ENCODE data around the gene HADH. TPM values are rescaled to one million over a fixed set of nuclear protein-coding genes. Genes with fewer than 3 reads are reported as not detected.
A peak's percentile ranks its signal among the peaks of the same experiment; 100 is the strongest.

Gene HADH
- total and polyA plus RNA-seq, 2 experiments from 2014 or later = 4.5 to 30.8 TPM

DNA sequence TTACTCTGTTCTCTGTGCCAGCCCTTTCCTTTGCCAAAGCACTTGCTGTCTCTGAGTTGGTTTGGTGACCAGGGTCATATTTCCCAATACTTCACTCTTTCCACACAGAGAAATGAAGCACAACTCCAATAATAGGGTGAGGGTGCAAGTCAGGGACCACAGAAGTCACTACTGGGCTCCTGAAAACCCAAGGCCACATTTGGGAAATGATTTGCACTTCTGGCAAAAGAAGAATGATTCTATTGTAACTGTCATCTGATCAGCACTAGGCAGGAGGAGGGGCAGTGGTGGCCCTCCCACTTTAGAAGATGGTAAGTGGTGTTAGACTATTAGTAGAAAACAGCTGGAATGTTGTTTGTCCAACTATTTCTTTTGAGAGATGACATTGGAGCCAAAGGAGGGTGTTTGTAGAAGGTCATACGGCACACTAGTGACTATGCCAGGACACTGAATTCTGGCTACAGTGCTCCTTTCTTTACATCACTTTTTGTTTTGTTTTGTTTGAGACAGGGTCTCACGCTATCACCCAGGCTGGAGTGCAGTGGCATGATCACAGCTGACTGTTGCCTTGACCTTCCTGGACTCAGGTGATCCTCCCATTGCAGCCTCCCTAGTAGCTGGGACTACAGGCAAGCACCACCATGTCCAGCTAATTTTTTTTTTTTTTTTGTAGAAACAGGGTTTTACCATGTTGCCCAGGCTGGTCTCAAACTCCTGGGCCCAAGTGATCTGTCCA lies 10.8 kb upstream of the HADH start:
- no peaks in the 10 kb centered on the region for H3K36me3 ChIP-seq (ENCODE audit: low read depth)
- 37 to 39% methylated on average over 2 of the region's 2 CpGs for WGBS, 2 experiments (ENCODE audit: low coverage in 1 of 2, low lambda C conversion rate in 2 of 2, missing lambda C conversion rate in 2 of 2)
- in situ Hi-C loops (cut with MboI) = no loop called here

DNA sequence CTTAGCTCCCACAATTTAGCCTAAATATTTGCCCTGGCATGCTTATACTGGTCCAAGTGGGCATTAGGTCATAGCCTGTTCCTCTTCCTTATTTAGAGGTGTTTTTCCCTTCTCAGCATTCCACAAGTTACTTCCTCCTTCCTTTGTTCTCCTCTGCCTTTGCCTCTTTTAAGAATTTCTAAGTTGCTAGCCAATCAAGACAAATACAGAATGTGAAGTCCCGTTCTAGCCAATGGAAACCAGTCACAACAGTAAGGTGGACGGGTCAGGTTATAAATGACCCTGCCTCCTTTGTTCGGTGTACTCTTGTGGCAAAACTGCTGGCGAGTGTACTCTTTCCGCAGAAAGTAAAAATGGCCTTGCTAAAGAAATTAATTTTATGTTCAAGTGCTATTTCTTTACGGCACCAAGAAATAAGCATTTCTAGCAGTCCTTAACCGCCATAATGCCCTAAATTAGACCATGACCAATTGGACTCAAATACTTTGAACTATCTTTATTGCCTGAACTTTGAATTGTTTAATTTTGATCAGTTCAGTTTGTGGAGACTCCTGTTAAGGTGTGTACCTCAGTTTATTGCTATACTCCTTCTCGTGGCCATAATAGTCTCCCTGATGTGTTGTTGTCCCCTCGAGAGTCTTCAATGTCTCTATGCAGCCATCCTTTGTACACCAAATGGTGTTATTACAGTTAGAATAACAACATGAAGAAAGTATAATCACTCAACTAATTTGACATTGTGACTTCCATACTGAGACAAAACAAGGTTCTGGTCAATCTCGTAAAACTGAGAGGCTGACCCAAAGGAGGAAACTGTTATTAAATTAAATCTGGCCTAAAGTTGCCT lies 1.6 kb upstream of the HADH start:
- 0 out of 2 replicates have a peak overlapping the region, but pooled peaks have one; percentile 96 for H2AFZ ChIP-seq
- no peak overlapping the region for H3K4me3 ChIP-seq
- no peak overlapping the region for H3K4me2 ChIP-seq (ENCODE audit: unreplicated experiment)
- TF ChIP-seq EZH2 (IDR thresholded peaks at IDR 0.05; ENCODE audit: insufficient read depth, poor library complexity, severe bottlenecking) (no peak), EZH2phosphoT487 (IDR thresholded peaks at IDR 0.05; ENCODE audit: insufficient read depth, low read depth) (no peak)
- peaks cover 24% of the 10 kb centered on the region for H3K79me2 ChIP-seq (ENCODE audit: insufficient read depth)
- no peaks in the 10 kb centered on the region for H4K20me1 ChIP-seq (ENCODE audit: insufficient read depth)
- DNase-seq = no peak
- no peaks in the 10 kb centered on the region for H3K27me3 ChIP-seq (replicated peaks; ENCODE audit: insufficient read depth)
- peaks cover 11% of the 10 kb centered on the region; the same call in 1 of the 2 replicates for H3K4me1 ChIP-seq (ENCODE audit: insufficient read depth)
- in situ Hi-C loops (cut with MboI) = no loop called here
- H3K9me2 ChIP-seq (ENCODE audit: insufficient read depth) = no peaks in the 10 kb centered on the region
- WGBS, 2 experiments (ENCODE audit: low coverage in 1 of 2, low lambda C conversion rate in 2 of 2, missing lambda C conversion rate in 2 of 2) = 92 to 93% methylated on average over 10 of the region's 10 CpGs
- H3K27ac ChIP-seq = no peak overlapping the region
- H3K36me3 ChIP-seq (ENCODE audit: low read depth) = no peaks in the 10 kb centered on the region
- H3F3A ChIP-seq (ENCODE audit: insufficient read depth) = no peaks in the 10 kb centered on the region
- no peaks in the 10 kb centered on the region for H3K9me3 ChIP-seq (ENCODE audit: low read depth)
- no peak overlapping the region for H3K9ac ChIP-seq

More for the DNA sequence above, 10.8 kb upstream of the HADH start:
- Histone ChIP-seq H3K4me1 (ENCODE audit: insufficient read depth) (no peaks in the 10 kb centered on the region), H4K20me1 (ENCODE audit: insufficient read depth) (no peaks in the 10 kb centered on the region), H3K4me3 (no peak overlapping the region), H3K4me2 (ENCODE audit: unreplicated experiment) (no peak overlapping the region), H3K9me3 (ENCODE audit: low read depth) (no peaks in the 10 kb centered on the region), H3K27ac (no peak overlapping the region), H3K79me2 (ENCODE audit: insufficient read depth) (no peaks in the 10 kb centered on the region), H3K9me2 (ENCODE audit: insufficient read depth) (no peaks in the 10 kb centered on the region), H3K9ac (no peak overlapping the region), H3F3A (ENCODE audit: insufficient read depth) (no peaks in the 10 kb centered on the region), H3K27me3 (replicated peaks; ENCODE audit: insufficient read depth) (no peaks in the 10 kb centered on the region), H2AFZ (no peak overlapping the region)
- no peak for DNase-seq
- no peak for TF ChIP-seq EZH2 (IDR thresholded peaks at IDR 0.05; ENCODE audit: insufficient read depth, poor library complexity, severe bottlenecking)
- TF ChIP-seq EZH2phosphoT487 (IDR thresholded peaks at IDR 0.05; ENCODE audit: insufficient read depth, low read depth) = no peak

DNA sequence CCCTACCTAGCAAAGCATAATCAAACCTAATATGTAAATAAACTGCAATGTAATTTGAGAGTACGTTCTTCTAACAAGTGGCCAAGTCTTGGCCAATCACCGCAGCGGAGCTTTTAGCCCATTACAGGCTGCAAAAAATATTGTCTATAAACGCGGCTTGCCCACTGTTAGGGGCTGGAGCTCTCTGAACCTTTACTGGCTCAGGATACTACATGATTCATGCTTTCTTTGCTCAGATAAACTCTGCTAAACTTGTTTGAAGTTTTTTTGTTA lies 990 bp upstream of the HADH start:
- H3K4me3 ChIP-seq = no peak overlapping the region
- peak overlapping the region; percentile 96; the same call in 1 of the 2 replicates for H2AFZ ChIP-seq
- H3F3A ChIP-seq (ENCODE audit: insufficient read depth) = no peaks in the 10 kb centered on the region
- H3K4me2 ChIP-seq (ENCODE audit: unreplicated experiment) = no peak overlapping the region
- peaks cover 29% of the 10 kb centered on the region for H3K79me2 ChIP-seq (ENCODE audit: insufficient read depth)
- H3K4me1 ChIP-seq (ENCODE audit: insufficient read depth) = peaks cover 11% of the 10 kb centered on the region; the same call in 1 of the 2 replicates
- TF ChIP-seq EZH2phosphoT487 (IDR thresholded peaks at IDR 0.05; ENCODE audit: insufficient read depth, low read depth) = no peak
- no peak for TF ChIP-seq EZH2 (IDR thresholded peaks at IDR 0.05; ENCODE audit: insufficient read depth, poor library complexity, severe bottlenecking)
- no peaks in the 10 kb centered on the region for H4K20me1 ChIP-seq (ENCODE audit: insufficient read depth)
- 83 to 84% methylated on average over 5 of the region's 5 CpGs for whole genome bisulfite sequencing, 2 experiments (ENCODE audit: low coverage in 1 of 2, low lambda C conversion rate in 2 of 2, missing lambda C conversion rate in 2 of 2)
- H3K36me3 ChIP-seq (ENCODE audit: low read depth) = no peaks in the 10 kb centered on the region
- H3K9me2 ChIP-seq (ENCODE audit: insufficient read depth) = no peaks in the 10 kb centered on the region
- no peaks in the 10 kb centered on the region for H3K27me3 ChIP-seq (replicated peaks; ENCODE audit: insufficient read depth)
- no peaks in the 10 kb centered on the region for H3K9me3 ChIP-seq (ENCODE audit: low read depth)
- in situ Hi-C loops (cut with MboI) = no loop called here
- DNase-seq = no peak
- no peak overlapping the region for H3K27ac ChIP-seq
- H3K9ac ChIP-seq = no peak overlapping the region

DNA sequence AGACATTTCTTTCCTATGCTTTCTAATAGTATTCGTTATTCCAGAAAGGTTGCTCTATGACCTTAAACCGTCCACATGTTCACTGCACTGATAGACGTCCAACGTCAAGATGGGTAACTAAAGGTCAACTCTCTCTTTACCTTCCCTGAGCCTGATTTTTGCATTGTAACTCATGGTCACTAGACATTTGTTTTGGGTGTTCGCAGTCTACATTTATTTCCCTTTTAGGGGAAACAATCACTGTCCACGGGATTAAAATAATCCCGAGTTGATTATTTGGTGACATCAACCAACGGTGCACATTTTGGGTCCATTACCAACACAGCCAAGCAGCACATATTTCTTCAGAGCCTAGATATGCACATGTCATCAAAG lies 540 bp upstream of the HADH start:
- WGBS, 2 experiments (ENCODE audit: low coverage in 1 of 2, low lambda C conversion rate in 2 of 2, missing lambda C conversion rate in 2 of 2) = 3 to 4% methylated on average over 8 of the region's 8 CpGs
- Histone ChIP-seq H3K79me2 (ENCODE audit: insufficient read depth) (peaks cover 34% of the 10 kb centered on the region), H3K4me3 (peak overlapping the region; percentile 87), H3K9me2 (ENCODE audit: insufficient read depth) (no peaks in the 10 kb centered on the region), H3F3A (ENCODE audit: insufficient read depth) (no peaks in the 10 kb centered on the region), H3K27me3 (replicated peaks; ENCODE audit: insufficient read depth) (no peaks in the 10 kb centered on the region), H3K9me3 (ENCODE audit: low read depth) (no peaks in the 10 kb centered on the region), H3K27ac (no peak overlapping the region), H3K4me2 (ENCODE audit: unreplicated experiment) (peak overlapping the region; percentile 97), H3K9ac (peak overlapping the region; percentile 90), H4K20me1 (ENCODE audit: insufficient read depth) (no peaks in the 10 kb centered on the region), H3K4me1 (ENCODE audit: insufficient read depth) (peaks cover 11% of the 10 kb centered on the region; the same call in 1 of the 2 replicates), H2AFZ (peak overlapping the region; percentile 96), H3K36me3 (ENCODE audit: low read depth) (no peaks in the 10 kb centered on the region)
- in situ Hi-C loops (cut with MboI) = no loop called here
- TF ChIP-seq EZH2phosphoT487 (IDR thresholded peaks at IDR 0.05; ENCODE audit: insufficient read depth, low read depth) (no peak), EZH2 (IDR thresholded peaks at IDR 0.05; ENCODE audit: insufficient read depth, poor library complexity, severe bottlenecking) (no peak)
- DNase-seq = no peak
